ENCODE results near the gene CRYL1.

- TF ChIP-seq EZH2phosphoT487 (IDR thresholded peaks at IDR 0.05; ENCODE audit: low read length) (no peak), CTCF (IDR thresholded peaks at IDR 0.05; ENCODE audit: low read length) (no peak), EZH2 (optimal IDR thresholded peaks at IDR 0.05; ENCODE audit: low read depth, low read length) (no peak)
Observed at GRCh38 chr13:20366056-20366455, 159.6 kb downstream of the CRYL1 start.

Data from MM.1S (cell line).